ENCODE data around the gene TCF19.
"Not testable (repeated sequence)": the region's sequence is repeated elsewhere in the genome, so short reads cannot be mapped to it uniquely, and the experiment has no call there.

- TF ChIP-seq, protein P1, sequence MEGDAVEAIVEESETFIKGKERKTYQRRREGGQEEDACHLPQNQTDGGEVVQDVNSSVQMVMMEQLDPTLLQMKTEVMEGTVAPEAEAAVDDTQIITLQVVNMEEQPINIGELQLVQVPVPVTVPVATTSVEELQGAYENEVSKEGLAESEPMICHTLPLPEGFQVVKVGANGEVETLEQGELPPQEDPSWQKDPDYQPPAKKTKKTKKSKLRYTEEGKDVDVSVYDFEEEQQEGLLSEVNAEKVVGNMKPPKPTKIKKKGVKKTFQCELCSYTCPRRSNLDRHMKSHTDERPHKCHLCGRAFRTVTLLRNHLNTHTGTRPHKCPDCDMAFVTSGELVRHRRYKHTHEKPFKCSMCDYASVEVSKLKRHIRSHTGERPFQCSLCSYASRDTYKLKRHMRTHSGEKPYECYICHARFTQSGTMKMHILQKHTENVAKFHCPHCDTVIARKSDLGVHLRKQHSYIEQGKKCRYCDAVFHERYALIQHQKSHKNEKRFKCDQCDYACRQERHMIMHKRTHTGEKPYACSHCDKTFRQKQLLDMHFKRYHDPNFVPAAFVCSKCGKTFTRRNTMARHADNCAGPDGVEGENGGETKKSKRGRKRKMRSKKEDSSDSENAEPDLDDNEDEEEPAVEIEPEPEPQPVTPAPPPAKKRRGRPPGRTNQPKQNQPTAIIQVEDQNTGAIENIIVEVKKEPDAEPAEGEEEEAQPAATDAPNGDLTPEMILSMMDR (conservative IDR thresholded peaks at IDR 0.05; ENCODE audit: low read depth in 2 of 2): not testable (repeated sequence)
- TF ChIP-seq EZH2phosphoT487 (IDR thresholded peaks at IDR 0.05; ENCODE audit: unreplicated experiment); POLR2AphosphoS5 (IDR thresholded peaks at IDR 0.05; ENCODE audit: low read depth); EZH2 (IDR thresholded peaks at IDR 0.05; ENCODE audit: low read depth, unreplicated experiment); JUNB (IDR thresholded peaks at IDR 0.05; ENCODE audit: unreplicated experiment); CREB1 (CRISPR knock-in tag; IDR thresholded peaks at IDR 0.05; ENCODE audit: low read depth); REST (IDR thresholded peaks at IDR 0.05; ENCODE audit: unreplicated experiment); ZNF462 (CRISPR knock-in tag; IDR thresholded peaks at IDR 0.05); ETS1 (IDR thresholded peaks at IDR 0.05); ZNF331 (CRISPR knock-in tag; IDR thresholded peaks at IDR 0.05; ENCODE audit: low read depth); ZNF114 (CRISPR knock-in tag; IDR thresholded peaks at IDR 0.05); STAT1 (IDR thresholded peaks at IDR 0.05; ENCODE audit: unreplicated experiment); NANOG (IDR thresholded peaks at IDR 0.05; ENCODE audit: borderline replicate concordance): not testable (repeated sequence)
These were observed 25.5 kb downstream of the TCF19 start for GRCh38 chr6:31183859-31184258.

All from GM23338 (cell line).